GM23338 (cell line): Measurements from ENCODE around the gene NLRC5. TPM values are rescaled to one million over a fixed set of nuclear protein-coding genes. Genes with fewer than 3 reads are reported as not detected.

ENCODE experiments used
- ATAC-seq: fragments of 200-7000 bp; cut with Tn5 transposase; 3 replicates; pipeline ENCODE4 v1.9.1; 2020
- DNase-seq: peaks from one replicate; pipeline ENCODE4 v3.0.0-alpha.2; 2015; ENCODE audit warnings: low spot score
- H2AFZ ChIP-seq: fragments of 200-600 bp; sonication (generic); 2 replicates; pipeline ENCODE4 v1.8.0; 2016; ENCODE audit warnings: antibody characterized with exemption, mild to moderate bottlenecking, moderate library complexity
- H3F3A ChIP-seq: fragments of 200-600 bp; sonication (generic); replicated peaks from 2 replicates; pipeline ENCODE4 v1.8.0; 2017; ENCODE audit warnings: antibody characterized with exemption, mixed run types, low read depth
- H3K27ac ChIP-seq: fragments of 200-600 bp; sonication (generic); 2 replicates; pipeline ENCODE4 v1.6.1; 2016; ENCODE audit warnings: low read depth
- H3K27me3 ChIP-seq: fragments of 200-600 bp; sonication (generic); 2 replicates; pipeline ENCODE4 v1.8.0; 2016; ENCODE audit warnings: mild to moderate bottlenecking, mixed run types, moderate library complexity; ENCODE audit not compliant: insufficient read depth
- H3K36me3 ChIP-seq: fragments of 200-600 bp; sonication (generic); 2 replicates; pipeline ENCODE4 v1.8.0; 2016; ENCODE audit warnings: mild to moderate bottlenecking; ENCODE audit not compliant: insufficient read depth
- H3K4me1 ChIP-seq: fragments of 200-600 bp; sonication (generic); 2 replicates; pipeline ENCODE4 v1.8.0; 2016; ENCODE audit warnings: mild to moderate bottlenecking, moderate library complexity; ENCODE audit not compliant: insufficient read depth
- H3K4me2 ChIP-seq: fragments of 200-600 bp; sonication (generic); 2 replicates; pipeline ENCODE4 v1.7.1; 2017; ENCODE audit warnings: mixed run types
- H3K4me3 ChIP-seq: fragments of 200-600 bp; sonication (generic); 2 replicates; pipeline ENCODE4 v1.6.1; 2016; ENCODE audit warnings: mixed run types
- H3K79me2 ChIP-seq: fragments of 200-600 bp; sonication (generic); replicated peaks from 2 replicates; pipeline ENCODE4 v1.8.0; 2017; ENCODE audit warnings: mild to moderate bottlenecking; ENCODE audit not compliant: insufficient read depth
- H3K9me2 ChIP-seq: fragments of 200-600 bp; sonication (generic); 2 replicates; pipeline ENCODE4 v1.8.0; 2017; ENCODE audit not compliant: insufficient read depth
- H4K20me1 ChIP-seq: fragments of 200-600 bp; sonication (generic); replicated peaks from 2 replicates; pipeline ENCODE4 v1.8.0; 2017; ENCODE audit warnings: mild to moderate bottlenecking; ENCODE audit not compliant: insufficient read depth
- H3K27ac Mint-ChIP-seq: 2 replicates; pipeline ENCODE4 v1.8.0; 2020; ENCODE audit warnings: inconsistent platforms, mild to moderate bottlenecking, moderate library complexity, mixed read lengths
- H3K27me3 Mint-ChIP-seq: 3 replicates; pipeline ENCODE4 v1.8.0; 2022; ENCODE audit warnings: low read depth, mild to moderate bottlenecking, moderate library complexity, mixed read lengths, inconsistent platforms; ENCODE audit not compliant: insufficient read depth, poor library complexity
- H3K36me3 Mint-ChIP-seq: 3 replicates; pipeline ENCODE4 v1.8.0; 2021; ENCODE audit warnings: low read depth, mild to moderate bottlenecking, inconsistent platforms, moderate library complexity, mixed read lengths
- H3K4me1 Mint-ChIP-seq: 3 replicates; pipeline ENCODE4 v1.8.0; 2020; ENCODE audit warnings: mild to moderate bottlenecking, inconsistent platforms, mixed read lengths
- H3K4me3 Mint-ChIP-seq: 3 replicates; pipeline ENCODE4 v1.8.0; 2021; ENCODE audit warnings: moderate library complexity, mild to moderate bottlenecking, inconsistent platforms, mixed read lengths
- H3K9me3 Mint-ChIP-seq: 3 replicates; pipeline ENCODE4 v1.8.0; 2020; ENCODE audit warnings: moderate library complexity, mild to moderate bottlenecking, inconsistent platforms, mixed read lengths
- CREB1 ChIP-seq: fragments of 250-450 bp; sonication (Bioruptor Pico); IDR thresholded peaks from 2 replicates; pipeline ENCODE4 v1.5.0; 2020; ENCODE audit warnings: low read depth, mild to moderate bottlenecking, moderate library complexity
- ETS1 ChIP-seq: IDR thresholded peaks from 2 replicates; pipeline ENCODE4 v1.6.1; 2016; ENCODE audit warnings: antibody characterized with exemption
- EZH2 ChIP-seq: fragments of 200-600 bp; sonication (generic); IDR thresholded peaks from one replicate; pipeline ENCODE4 v1.8.0; 2017; ENCODE audit warnings: antibody characterized with exemption, mild to moderate bottlenecking, low read depth; ENCODE audit not compliant: unreplicated experiment
- JUNB ChIP-seq: IDR thresholded peaks from one replicate; pipeline ENCODE4 v1.6.1; 2016; ENCODE audit warnings: antibody characterized with exemption; ENCODE audit not compliant: unreplicated experiment
- POLR2AphosphoS5 ChIP-seq: IDR thresholded peaks from 2 replicates; pipeline ENCODE4 v1.6.1; 2016; ENCODE audit warnings: antibody characterized with exemption, low read depth
- STAT1 ChIP-seq: IDR thresholded peaks from one replicate; pipeline ENCODE4 v1.6.1; 2016; ENCODE audit warnings: antibody characterized with exemption; ENCODE audit not compliant: unreplicated experiment
- ZNF114 ChIP-seq: fragments of 250-450 bp; sonication (Bioruptor Pico); IDR thresholded peaks from 2 replicates; pipeline ENCODE4 v1.5.0; 2020; ENCODE audit warnings: mild to moderate bottlenecking, moderate library complexity
- ZNF331 ChIP-seq: fragments of 250-450 bp; sonication (Bioruptor Pico); IDR thresholded peaks from 2 replicates; pipeline ENCODE4 v1.5.0; 2020; ENCODE audit warnings: low read depth, mild to moderate bottlenecking, moderate library complexity
- polyA plus RNA-seq: library from polyadenylated mRNA; unstranded; fragments of >200 nt; fragmentation: Nextera tagmentation; extraction: Ambion mirVana; gene quantifications from 2 replicates; pipeline ENCODE4 v1.2.1, GENCODE V29; 2016
- total RNA-seq: library from RNA; depleted of rRNA; stranded (reverse); fragments of >200 nt; shearing (Covaris generic); gene quantifications from 2 replicates; pipeline ENCODE4 v1.2.3, GENCODE V29; 2014
- TF ChIP-seq, protein P1 (sequence below), 2 experiments: fragments of 200-600 bp in 1 of 2; sonication (generic) in 1 of 2; conservative IDR thresholded peaks; 2 replicates each; pipeline versions ENCODE4 v1.5.1 to v1.6.1; 2016 to 2017; ENCODE audit warnings: antibody characterized with exemption in 2 of 2, low read depth in 2 of 2, mild to moderate bottlenecking in 2 of 2, moderate library complexity in 1 of 2
- TF ChIP-seq, protein P2 (sequence below): IDR thresholded peaks from one replicate; pipeline ENCODE4 v1.6.1; 2018; ENCODE audit warnings: antibody characterized with exemption; ENCODE audit not compliant: unreplicated experiment

The NLRC5 gene
- total and polyA plus RNA-seq, 2 experiments from 2014 or later: 2.3 to 3.9 TPM

GRCh38 chr16:56941092-56941491 lies 48.3 kb upstream of the NLRC5 start:
- Histone ChIP-seq H3K79me2 (peaks cover 10% of the 10 kb centered on the region; the same call in 1 of the 2 replicates), H3K4me1 (no peaks in the 10 kb centered on the region), H3K27ac (no peak overlapping the region), H3K27me3 (no peaks in the 10 kb centered on the region), H3F3A (no peaks in the 10 kb centered on the region), H3K9me2 (no peaks in the 10 kb centered on the region), H3K36me3 (peaks cover 71% of the 10 kb centered on the region), H4K20me1 (peaks cover 5% of the 10 kb centered on the region; the same call in 1 of the 2 replicates), H2AFZ (no peak overlapping the region), H3K4me2 (no peak overlapping the region), H3K4me3 (no peak overlapping the region)
- H3K36me3 Mint-ChIP-seq: peaks cover 88% of the 10 kb centered on the region
- peaks cover 4% of the 10 kb centered on the region for H3K4me1 Mint-ChIP-seq
- peaks cover 3% of the 10 kb centered on the region for H3K27me3 Mint-ChIP-seq
- DNase-seq (no peak), ATAC-seq (no peak)
- no peak overlapping the region for H3K27ac Mint-ChIP-seq
- TF ChIP-seq ZNF331 (CRISPR knock-in tag) (no peak), JUNB (no peak), EZH2 (no peak), CREB1 (no peak), ETS1 (no peak), POLR2AphosphoS5 (no peak), STAT1 (no peak), ZNF114 (no peak)
- TF ChIP-seq, protein P1, sequence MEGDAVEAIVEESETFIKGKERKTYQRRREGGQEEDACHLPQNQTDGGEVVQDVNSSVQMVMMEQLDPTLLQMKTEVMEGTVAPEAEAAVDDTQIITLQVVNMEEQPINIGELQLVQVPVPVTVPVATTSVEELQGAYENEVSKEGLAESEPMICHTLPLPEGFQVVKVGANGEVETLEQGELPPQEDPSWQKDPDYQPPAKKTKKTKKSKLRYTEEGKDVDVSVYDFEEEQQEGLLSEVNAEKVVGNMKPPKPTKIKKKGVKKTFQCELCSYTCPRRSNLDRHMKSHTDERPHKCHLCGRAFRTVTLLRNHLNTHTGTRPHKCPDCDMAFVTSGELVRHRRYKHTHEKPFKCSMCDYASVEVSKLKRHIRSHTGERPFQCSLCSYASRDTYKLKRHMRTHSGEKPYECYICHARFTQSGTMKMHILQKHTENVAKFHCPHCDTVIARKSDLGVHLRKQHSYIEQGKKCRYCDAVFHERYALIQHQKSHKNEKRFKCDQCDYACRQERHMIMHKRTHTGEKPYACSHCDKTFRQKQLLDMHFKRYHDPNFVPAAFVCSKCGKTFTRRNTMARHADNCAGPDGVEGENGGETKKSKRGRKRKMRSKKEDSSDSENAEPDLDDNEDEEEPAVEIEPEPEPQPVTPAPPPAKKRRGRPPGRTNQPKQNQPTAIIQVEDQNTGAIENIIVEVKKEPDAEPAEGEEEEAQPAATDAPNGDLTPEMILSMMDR (conservative IDR thresholded peaks at IDR 0.05; ENCODE audit: low read depth in 2 of 2): no peak
- TF ChIP-seq, protein P2, sequence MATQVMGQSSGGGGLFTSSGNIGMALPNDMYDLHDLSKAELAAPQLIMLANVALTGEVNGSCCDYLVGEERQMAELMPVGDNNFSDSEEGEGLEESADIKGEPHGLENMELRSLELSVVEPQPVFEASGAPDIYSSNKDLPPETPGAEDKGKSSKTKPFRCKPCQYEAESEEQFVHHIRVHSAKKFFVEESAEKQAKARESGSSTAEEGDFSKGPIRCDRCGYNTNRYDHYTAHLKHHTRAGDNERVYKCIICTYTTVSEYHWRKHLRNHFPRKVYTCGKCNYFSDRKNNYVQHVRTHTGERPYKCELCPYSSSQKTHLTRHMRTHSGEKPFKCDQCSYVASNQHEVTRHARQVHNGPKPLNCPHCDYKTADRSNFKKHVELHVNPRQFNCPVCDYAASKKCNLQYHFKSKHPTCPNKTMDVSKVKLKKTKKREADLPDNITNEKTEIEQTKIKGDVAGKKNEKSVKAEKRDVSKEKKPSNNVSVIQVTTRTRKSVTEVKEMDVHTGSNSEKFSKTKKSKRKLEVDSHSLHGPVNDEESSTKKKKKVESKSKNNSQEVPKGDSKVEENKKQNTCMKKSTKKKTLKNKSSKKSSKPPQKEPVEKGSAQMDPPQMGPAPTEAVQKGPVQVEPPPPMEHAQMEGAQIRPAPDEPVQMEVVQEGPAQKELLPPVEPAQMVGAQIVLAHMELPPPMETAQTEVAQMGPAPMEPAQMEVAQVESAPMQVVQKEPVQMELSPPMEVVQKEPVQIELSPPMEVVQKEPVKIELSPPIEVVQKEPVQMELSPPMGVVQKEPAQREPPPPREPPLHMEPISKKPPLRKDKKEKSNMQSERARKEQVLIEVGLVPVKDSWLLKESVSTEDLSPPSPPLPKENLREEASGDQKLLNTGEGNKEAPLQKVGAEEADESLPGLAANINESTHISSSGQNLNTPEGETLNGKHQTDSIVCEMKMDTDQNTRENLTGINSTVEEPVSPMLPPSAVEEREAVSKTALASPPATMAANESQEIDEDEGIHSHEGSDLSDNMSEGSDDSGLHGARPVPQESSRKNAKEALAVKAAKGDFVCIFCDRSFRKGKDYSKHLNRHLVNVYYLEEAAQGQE: no peak
- H3K9me3 Mint-ChIP-seq: no peaks in the 10 kb centered on the region
- no peak overlapping the region for H3K4me3 Mint-ChIP-seq
